Keratinocyte (primary cell): ENCODE results near the gene HTR3C.

ENCODE experiments used
- EZH2 ChIP-seq: IDR thresholded peaks from one replicate; pipeline ENCODE4 v1.6.1; 2012; ENCODE audit warnings: inconsistent platforms, mild to moderate bottlenecking, low read length, moderate library complexity
- TF ChIP-seq, protein P1 (sequence below), 3 experiments: IDR thresholded peaks in 1 of 3; conservative IDR thresholded peaks in 1 of 3; optimal IDR thresholded peaks in 1 of 3; 2 replicates in 2 of 3; 3 replicates in 1 of 3; pipeline versions ENCODE3 to v1.5.1; 2011; ENCODE audit warnings: low read length in 3 of 3, mild to moderate bottlenecking in 3 of 3, moderate library complexity in 2 of 3, control low read depth in 1 of 3, inconsistent platforms in 1 of 3; ENCODE audit not compliant: insufficient read depth in 2 of 3; ENCODE audit errors: extremely low read depth in 1 of 3

DNA sequence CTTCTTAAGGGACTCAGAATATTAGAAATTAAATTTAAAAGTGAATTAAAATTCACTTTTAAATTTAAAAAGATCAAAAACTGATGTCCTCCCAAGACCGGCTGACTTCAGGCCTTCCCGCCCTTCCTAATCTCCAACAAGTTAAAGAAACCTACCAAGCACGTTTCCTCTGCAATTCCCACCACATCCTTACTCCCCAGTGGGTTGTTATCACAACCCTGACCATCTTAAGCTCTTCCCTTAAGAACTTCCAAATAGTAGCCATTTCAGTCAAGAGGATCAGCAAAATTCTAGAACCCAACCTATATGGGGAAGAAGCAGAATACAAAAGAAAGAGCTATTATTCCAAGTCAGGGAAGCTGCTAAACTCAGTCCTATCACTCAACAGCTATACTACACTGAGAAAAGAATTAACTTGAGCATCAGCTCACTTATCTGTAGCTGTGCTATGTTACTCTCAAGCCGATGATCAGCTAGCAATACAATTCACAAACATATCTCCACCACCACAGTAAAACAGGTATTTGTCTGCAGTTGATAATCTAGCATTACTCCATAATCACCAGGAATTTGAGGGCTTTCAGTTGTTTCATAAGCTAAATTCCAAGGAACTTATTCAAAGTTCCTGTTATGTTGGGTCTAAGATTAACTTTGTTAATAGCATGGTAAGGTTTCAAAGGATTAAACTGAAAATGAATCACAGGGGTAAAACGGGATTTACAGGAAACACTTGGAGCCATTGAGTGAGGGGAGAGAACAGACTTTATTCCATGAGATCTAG is 49.5 kb upstream of the HTR3C start:
- TF ChIP-seq, protein P1, sequence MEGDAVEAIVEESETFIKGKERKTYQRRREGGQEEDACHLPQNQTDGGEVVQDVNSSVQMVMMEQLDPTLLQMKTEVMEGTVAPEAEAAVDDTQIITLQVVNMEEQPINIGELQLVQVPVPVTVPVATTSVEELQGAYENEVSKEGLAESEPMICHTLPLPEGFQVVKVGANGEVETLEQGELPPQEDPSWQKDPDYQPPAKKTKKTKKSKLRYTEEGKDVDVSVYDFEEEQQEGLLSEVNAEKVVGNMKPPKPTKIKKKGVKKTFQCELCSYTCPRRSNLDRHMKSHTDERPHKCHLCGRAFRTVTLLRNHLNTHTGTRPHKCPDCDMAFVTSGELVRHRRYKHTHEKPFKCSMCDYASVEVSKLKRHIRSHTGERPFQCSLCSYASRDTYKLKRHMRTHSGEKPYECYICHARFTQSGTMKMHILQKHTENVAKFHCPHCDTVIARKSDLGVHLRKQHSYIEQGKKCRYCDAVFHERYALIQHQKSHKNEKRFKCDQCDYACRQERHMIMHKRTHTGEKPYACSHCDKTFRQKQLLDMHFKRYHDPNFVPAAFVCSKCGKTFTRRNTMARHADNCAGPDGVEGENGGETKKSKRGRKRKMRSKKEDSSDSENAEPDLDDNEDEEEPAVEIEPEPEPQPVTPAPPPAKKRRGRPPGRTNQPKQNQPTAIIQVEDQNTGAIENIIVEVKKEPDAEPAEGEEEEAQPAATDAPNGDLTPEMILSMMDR (optimal IDR thresholded peaks at IDR 0.05 in 1 of 3, IDR thresholded peaks at IDR 0.05 in 1 of 3, conservative IDR thresholded peaks at IDR 0.05 in 1 of 3; ENCODE audit: extremely low read depth in 1 of 3, insufficient read depth in 2 of 3, low read length in 3 of 3): no peak
- TF ChIP-seq EZH2: no peak
